Liver (tissue), 9 donors: ENCODE results near the gene VASH2. TPM values are rescaled to one million over a fixed set of nuclear protein-coding genes. Genes with fewer than 3 reads are reported as not detected.
A peak's percentile ranks its signal among the peaks of the same experiment; 100 is the strongest.

ENCODE experiments used
- DNase-seq: peaks from one replicate; pipeline ENCODE4 v3.0.0-alpha.2; 2017; ENCODE audit warnings: low spot score
- H3K27ac ChIP-seq, 2 donors: one replicate each; pipeline ENCODE4 v1.7.0; 2013; ENCODE audit warnings: inconsistent platforms in 2 of 2, low read length in 2 of 2, control low read depth in 1 of 2, low read depth in 1 of 2, mild to moderate bottlenecking in 1 of 2
- H3K27me3 ChIP-seq, 4 donors: one replicate each; pipeline versions ENCODE4 v1.6.1 to v1.7.0; 2013; ENCODE audit warnings: low read length in 3 of 4, inconsistent platforms in 1 of 4, mild to moderate bottlenecking in 1 of 4, moderate library complexity in 1 of 4; ENCODE audit not compliant: control insufficient read depth in 4 of 4, insufficient read depth in 4 of 4
- H3K36me3 ChIP-seq, 4 donors: one replicate each; pipeline versions ENCODE4 v1.6.1 to v1.7.0; 2013; ENCODE audit warnings: low read length in 3 of 4, mild to moderate bottlenecking in 3 of 4, low read depth in 1 of 4, moderate library complexity in 1 of 4; ENCODE audit not compliant: control insufficient read depth in 4 of 4, insufficient read depth in 3 of 4
- H3K4me1 ChIP-seq, 4 donors: one replicate each; pipeline versions ENCODE4 v1.6.1 to v1.7.0; 2013; ENCODE audit warnings: low read length in 3 of 4, mild to moderate bottlenecking in 3 of 4, moderate library complexity in 1 of 4; ENCODE audit not compliant: control insufficient read depth in 4 of 4, insufficient read depth in 4 of 4
- H3K4me3 ChIP-seq, 3 donors: one replicate each; pipeline versions ENCODE4 v1.6.1 to v1.7.0; 2013; ENCODE audit warnings: low read length in 3 of 3, control low read depth in 1 of 3, low read depth in 1 of 3, mild to moderate bottlenecking in 1 of 3
- H3K9ac ChIP-seq, 2 donors: one replicate each; pipeline ENCODE4 v1.7.0; 2013; ENCODE audit warnings: low read length in 2 of 2, mild to moderate bottlenecking in 2 of 2, moderate library complexity in 2 of 2, control low read depth in 1 of 2, low read depth in 1 of 2
- H3K9me3 ChIP-seq, 4 donors: one replicate each; pipeline versions ENCODE4 v1.6.1 to v1.7.0; 2013; ENCODE audit warnings: low read length in 3 of 4; ENCODE audit not compliant: control insufficient read depth in 4 of 4
- EGR1 ChIP-seq, 2 donors: IDR thresholded peaks; 2 replicates each; pipeline ENCODE4 v1.6.1; 2016 to 2018; ENCODE audit warnings: antibody characterized with exemption in 2 of 2, low read depth in 2 of 2
- FOXA1 ChIP-seq: IDR thresholded peaks from 2 replicates; pipeline ENCODE4 v1.6.1; 2016; ENCODE audit warnings: antibody characterized with exemption
- FOXA2 ChIP-seq: IDR thresholded peaks from 2 replicates; pipeline ENCODE4 v1.6.1; 2016; ENCODE audit warnings: antibody characterized with exemption
- GABPA ChIP-seq, 2 donors: IDR thresholded peaks in 1 of 2; conservative IDR thresholded peaks in 1 of 2; 2 replicates each; pipeline ENCODE4 v1.6.1; 2016; ENCODE audit warnings: antibody characterized with exemption in 2 of 2, mild to moderate bottlenecking in 1 of 2, moderate library complexity in 1 of 2
- HNF4A ChIP-seq, 2 donors: conservative IDR thresholded peaks; 2 replicates each; pipeline ENCODE4 v1.6.1; 2016; ENCODE audit warnings: antibody characterized with exemption in 2 of 2, mild to moderate bottlenecking in 2 of 2
- HNF4G ChIP-seq: IDR thresholded peaks from 2 replicates; pipeline ENCODE4 v1.6.1; 2016; ENCODE audit warnings: antibody characterized with exemption
- JUND ChIP-seq, 2 donors: IDR thresholded peaks; 2 replicates each; pipeline ENCODE4 v1.6.1; 2016; ENCODE audit warnings: antibody characterized with exemption in 2 of 2
- MAX ChIP-seq: IDR thresholded peaks from 2 replicates; pipeline ENCODE4 v1.6.1; 2016; ENCODE audit warnings: antibody characterized with exemption
- NR2F2 ChIP-seq: IDR thresholded peaks from 2 replicates; pipeline ENCODE4 v1.6.1; 2016; ENCODE audit warnings: antibody characterized with exemption
- RAD21 ChIP-seq, 2 donors: IDR thresholded peaks; 2 replicates each; pipeline ENCODE4 v1.6.1; 2016; ENCODE audit warnings: antibody characterized with exemption in 2 of 2, mild to moderate bottlenecking in 2 of 2
- REST ChIP-seq: IDR thresholded peaks from 2 replicates; pipeline ENCODE4 v1.6.1; 2016; ENCODE audit warnings: antibody characterized with exemption, mild to moderate bottlenecking
- RXRA ChIP-seq, 2 donors: IDR thresholded peaks; 2 replicates each; pipeline ENCODE4 v1.6.1; 2017 to 2018; ENCODE audit warnings: antibody characterized with exemption in 2 of 2, mild to moderate bottlenecking in 1 of 2
- SP1 ChIP-seq: IDR thresholded peaks from 2 replicates; pipeline ENCODE4 v1.6.1; 2018; ENCODE audit warnings: antibody characterized with exemption, mild to moderate bottlenecking
- TAF1 ChIP-seq: conservative IDR thresholded peaks from 2 replicates; pipeline ENCODE4 v1.6.1; 2016; ENCODE audit warnings: antibody characterized with exemption, mild to moderate bottlenecking
- YY1 ChIP-seq: IDR thresholded peaks from 2 replicates; pipeline ENCODE4 v1.6.1; 2016; ENCODE audit warnings: antibody characterized with exemption, mild to moderate bottlenecking
- ZBTB33 ChIP-seq: IDR thresholded peaks from 2 replicates; pipeline ENCODE4 v1.6.1; 2016; ENCODE audit warnings: antibody characterized with exemption
- WGBS: extraction: QIAGEN DNeasy Blood & Tissue Kit; methylation state at CpG from one replicate; pipeline ENCODE4 v1.1.7; 2013; 5-methylcytosine and 5-hydroxymethylcytosine counted together
- polyA plus RNA-seq, 2 donors: library from polyadenylated mRNA; stranded (reverse) in 1 of 2; unstranded in 1 of 2; fragments of 200-250 nt in 1 of 2; fragments of >200 nt in 1 of 2; fragmentation: Nextera tagmentation in 1 of 2; extraction: Ambion mirVana in 1 of 2; gene quantifications; one replicate each; pipeline versions ENCODE4 v1.2.1 to v1.2.3, GENCODE V29; 2013 to 2015
- total RNA-seq, 2 donors: library from RNA; depleted of rRNA; stranded (reverse); fragments of >200 nt; gene quantifications; one replicate each; pipeline ENCODE4 v1.2.3, GENCODE V29; 2014
- TF ChIP-seq, protein P1 (sequence below): IDR thresholded peaks from 2 replicates; pipeline ENCODE4 v1.6.1; 2016; ENCODE audit warnings: antibody characterized with exemption
- TF ChIP-seq, protein P2 (sequence below): fragments of 150-350 bp; IDR thresholded peaks from 2 replicates; pipeline ENCODE4 v1.5.1; 2017; ENCODE audit warnings: improper control_type of control experiment, low read depth, low read length; ENCODE audit not compliant: missing input control
- donor health status: healthy.
- donor health status: healthy.
- donor health status: healthy.
- donor health status: healthy.
- donor health status: healthy.

Gene VASH2
- total and polyA plus RNA-seq, 4 donors, result 0.01 to 0.70 (median 0.23) TPM

- peaks cover 0 to 4% (median 1%) of the 10 kb centered on the region in 4 donors for H3K9me3 ChIP-seq
- H3K27me3 ChIP-seq, result no peaks in the 10 kb centered on the region
- 73% methylated on average over 10 of the region's 10 CpGs for WGBS
- no peaks in the 10 kb centered on the region for H3K36me3 ChIP-seq
- H3K27ac ChIP-seq, result no peak overlapping the region
- DNase-seq, result no peak
- peak; percentile 26 to 35 for TF ChIP-seq HNF4A (conservative IDR thresholded peaks at IDR 0.05)
- TF ChIP-seq, protein P1, sequence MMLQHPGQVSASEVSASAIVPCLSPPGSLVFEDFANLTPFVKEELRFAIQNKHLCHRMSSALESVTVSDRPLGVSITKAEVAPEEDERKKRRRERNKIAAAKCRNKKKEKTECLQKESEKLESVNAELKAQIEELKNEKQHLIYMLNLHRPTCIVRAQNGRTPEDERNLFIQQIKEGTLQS, result no peak
- H3K9ac ChIP-seq, result no peak overlapping the region
- H3K4me1 ChIP-seq, result no peaks in the 10 kb centered on the region
- no peak overlapping the region for H3K4me3 ChIP-seq
Measured at GRCh38 chr1:212930986-212931678, 19.2 kb upstream of the VASH2 start.

DNA sequence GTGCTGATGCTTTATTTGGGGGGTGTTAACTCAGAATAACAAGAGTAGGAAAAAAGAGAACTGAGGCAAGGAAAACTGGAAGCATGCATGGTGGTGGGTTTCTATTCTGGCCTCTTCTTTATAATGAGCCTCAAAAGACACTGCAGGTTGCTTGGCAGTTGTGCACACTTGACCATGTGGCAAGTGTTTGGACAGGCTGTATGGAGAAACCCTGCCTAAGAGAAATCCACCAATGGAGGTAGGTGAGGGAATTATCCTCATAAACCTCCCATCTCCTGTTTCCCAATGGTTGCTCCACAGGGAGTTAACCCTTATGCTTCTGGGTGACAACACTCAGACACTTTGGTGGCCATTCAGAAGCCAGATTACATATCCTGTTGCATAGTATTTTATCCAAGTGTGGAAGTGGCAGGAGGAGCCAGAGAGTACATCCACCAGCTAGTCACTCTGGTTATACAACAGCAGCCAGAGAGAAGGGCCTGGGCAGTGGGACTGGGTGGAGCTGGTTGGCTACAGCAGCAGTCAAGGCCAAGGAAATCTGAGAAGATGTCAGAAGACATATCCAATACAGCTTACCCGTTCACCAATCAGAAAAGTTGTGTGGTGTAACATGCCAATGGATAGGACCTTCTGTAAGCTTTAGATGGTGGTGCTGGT lies 16.4 kb upstream of the VASH2 start:
- Histone ChIP-seq H3K4me1 (no peaks in the 10 kb centered on the region), H3K27ac (no peak overlapping the region), H3K27me3 (no peaks in the 10 kb centered on the region), H3K9ac (no peak overlapping the region), H3K4me3 (no peak overlapping the region), H3K9me3 (no peaks in the 10 kb centered on the region), H3K36me3 (no peaks in the 10 kb centered on the region)
- no peak for DNase-seq
- WGBS, result 94% methylated on average over 1 of the region's 1 CpG
- TF ChIP-seq SP1 (no peak), FOXA2 (no peak), HNF4G (no peak), RXRA (IDR thresholded peaks at IDR 0.05) (no peak), MAX (no peak), HNF4A (conservative IDR thresholded peaks at IDR 0.05) (no peak), EGR1 (IDR thresholded peaks at IDR 0.05; ENCODE audit: low read depth in 2 of 2) (no peak), TAF1 (no peak), JUND (IDR thresholded peaks at IDR 0.05) (no peak), GABPA (IDR thresholded peaks at IDR 0.05 in 1 of 2, conservative IDR thresholded peaks at IDR 0.05 in 1 of 2) (no peak), NR2F2 (no peak), ZBTB33 (no peak), REST (no peak), YY1 (no peak), RAD21 (IDR thresholded peaks at IDR 0.05) (no peak), FOXA1 (no peak)
- TF ChIP-seq, protein P2, sequence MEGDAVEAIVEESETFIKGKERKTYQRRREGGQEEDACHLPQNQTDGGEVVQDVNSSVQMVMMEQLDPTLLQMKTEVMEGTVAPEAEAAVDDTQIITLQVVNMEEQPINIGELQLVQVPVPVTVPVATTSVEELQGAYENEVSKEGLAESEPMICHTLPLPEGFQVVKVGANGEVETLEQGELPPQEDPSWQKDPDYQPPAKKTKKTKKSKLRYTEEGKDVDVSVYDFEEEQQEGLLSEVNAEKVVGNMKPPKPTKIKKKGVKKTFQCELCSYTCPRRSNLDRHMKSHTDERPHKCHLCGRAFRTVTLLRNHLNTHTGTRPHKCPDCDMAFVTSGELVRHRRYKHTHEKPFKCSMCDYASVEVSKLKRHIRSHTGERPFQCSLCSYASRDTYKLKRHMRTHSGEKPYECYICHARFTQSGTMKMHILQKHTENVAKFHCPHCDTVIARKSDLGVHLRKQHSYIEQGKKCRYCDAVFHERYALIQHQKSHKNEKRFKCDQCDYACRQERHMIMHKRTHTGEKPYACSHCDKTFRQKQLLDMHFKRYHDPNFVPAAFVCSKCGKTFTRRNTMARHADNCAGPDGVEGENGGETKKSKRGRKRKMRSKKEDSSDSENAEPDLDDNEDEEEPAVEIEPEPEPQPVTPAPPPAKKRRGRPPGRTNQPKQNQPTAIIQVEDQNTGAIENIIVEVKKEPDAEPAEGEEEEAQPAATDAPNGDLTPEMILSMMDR, result no peak
- TF ChIP-seq, protein P1, result no peak
